PC-3 (cell line): ENCODE data around the gene DYNC1LI2.

ENCODE experiments used
- CTCF ChIP-seq: fragments of 300-600 bp; sonication (generic); conservative IDR thresholded peaks from 2 replicates; pipeline ENCODE4 v1.5.1; 2017; ENCODE audit warnings: antibody characterized with exemption, low read depth, mild to moderate bottlenecking, low read length
- EZH2 ChIP-seq: fragments of 300-600 bp; sonication (generic); IDR thresholded peaks from one replicate; pipeline ENCODE4 v1.6.1; 2017; ENCODE audit warnings: antibody characterized with exemption, mild to moderate bottlenecking, low read length; ENCODE audit not compliant: unreplicated experiment
- EZH2phosphoT487 ChIP-seq: fragments of 300-600 bp; sonication (generic); IDR thresholded peaks from 2 replicates; pipeline ENCODE4 v1.6.1; 2018; ENCODE audit warnings: mild to moderate bottlenecking, antibody characterized with exemption, low read length, borderline replicate concordance

GRCh38 chr16:66719246-66719645 lies 32.2 kb downstream of the DYNC1LI2 start:
- TF ChIP-seq CTCF (no peak), EZH2 (no peak), EZH2phosphoT487 (no peak)
